Left kidney (tissue), 2 donors: ENCODE data around the gene CMTM7. TPM values are rescaled to one million over a fixed set of nuclear protein-coding genes. Genes with fewer than 3 reads are reported as not detected.

Experiments used
- DNase-seq: peaks from one replicate; pipeline ENCODE4 v3.0.0-alpha.2; 2013
- polyA plus RNA-seq: library from polyadenylated mRNA; unstranded; fragments of 120-200 nt; gene quantifications from one replicate; pipeline ENCODE4 v1.2.1, GENCODE V29; 2013; ENCODE audit not compliant: insufficient read length

The CMTM7 gene
- polyA plus RNA-seq, 1 donor, result 48.9 TPM

DNA sequence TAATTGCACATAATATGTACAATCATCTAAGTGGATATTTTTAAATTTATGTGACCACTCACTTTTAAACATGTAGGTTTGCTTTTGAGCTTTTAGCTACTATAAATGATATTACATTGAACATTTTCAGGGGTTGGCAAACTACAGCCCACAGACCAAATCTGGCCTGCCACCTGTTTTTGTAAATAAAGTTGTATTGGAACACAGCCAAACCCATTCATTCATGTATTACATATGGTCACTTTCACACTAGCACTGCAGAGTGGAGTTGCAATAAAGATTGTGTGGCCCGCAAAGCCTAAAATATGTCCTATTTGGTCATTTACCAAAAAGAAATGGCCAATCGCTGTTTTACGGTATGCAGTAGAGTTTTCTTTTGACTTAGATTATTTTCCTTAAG is 21.2 kb downstream of the CMTM7 start:
- no peak for DNase-seq

DNA sequence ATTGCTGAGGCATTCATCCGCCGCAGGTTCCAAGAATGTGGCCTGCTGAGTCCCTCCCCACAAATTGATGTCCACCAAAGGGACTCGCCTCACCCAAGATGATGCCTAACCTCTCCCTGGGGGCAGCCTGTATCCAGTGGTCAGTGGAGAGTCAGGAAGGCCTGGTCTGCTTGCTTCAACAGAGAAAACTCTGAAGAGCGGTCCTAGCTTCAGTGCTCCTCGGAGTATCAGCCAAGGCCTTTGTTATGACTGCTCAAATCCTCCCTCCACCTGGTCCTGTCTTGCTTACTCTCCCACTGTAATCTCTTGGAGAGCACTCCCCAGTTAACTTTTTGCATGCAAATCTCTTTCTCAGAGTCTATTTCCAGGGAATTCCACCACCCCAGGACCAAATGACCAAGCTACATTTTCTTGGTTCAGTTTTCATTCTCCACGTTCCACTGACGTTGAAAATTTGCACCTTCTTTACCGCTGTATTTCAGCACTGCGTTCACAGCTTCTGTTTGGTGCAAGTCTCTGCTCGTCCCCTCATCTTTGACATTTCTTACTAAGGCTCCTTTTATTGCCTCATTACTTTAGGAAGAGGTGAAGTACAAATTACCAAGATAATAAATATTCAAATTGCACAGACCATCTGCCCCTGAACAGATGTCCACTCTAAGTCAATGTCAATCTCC is 22.3 kb downstream of the CMTM7 start:
- no peak for DNase-seq

DNA sequence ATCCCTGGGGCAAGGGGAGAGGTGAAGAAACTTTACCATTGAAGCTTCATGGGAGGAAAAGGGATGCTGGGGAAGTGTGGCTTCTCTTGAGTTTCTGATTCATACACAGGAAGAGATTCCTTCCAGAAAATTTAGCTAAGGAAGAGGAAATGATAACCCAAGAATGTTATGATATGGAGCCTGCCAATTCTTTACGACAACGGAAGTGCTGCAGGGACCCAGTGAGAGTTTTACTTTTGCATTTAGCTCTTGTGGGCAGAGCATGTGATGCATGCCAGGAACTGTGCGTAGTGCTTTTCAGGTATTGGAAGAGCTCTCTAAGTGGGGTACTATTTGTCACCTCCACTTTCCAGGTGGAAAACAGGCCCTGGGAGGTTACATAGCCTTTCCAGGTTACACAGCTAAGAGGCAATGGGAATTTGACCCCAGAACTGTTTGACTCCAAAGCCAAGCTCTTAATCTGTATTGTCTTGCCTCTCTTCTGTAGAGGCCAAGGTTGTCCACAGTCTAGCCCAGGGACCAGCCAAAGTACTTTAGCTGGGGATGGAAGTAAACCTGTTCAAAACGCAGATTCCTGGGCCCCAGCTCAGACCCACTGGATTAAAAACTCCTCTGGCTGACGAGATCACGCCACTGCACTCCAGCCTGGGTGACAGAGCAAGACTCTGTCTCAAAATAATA is 23.0 kb downstream of the CMTM7 start:
- no peak for DNase-seq

DNA sequence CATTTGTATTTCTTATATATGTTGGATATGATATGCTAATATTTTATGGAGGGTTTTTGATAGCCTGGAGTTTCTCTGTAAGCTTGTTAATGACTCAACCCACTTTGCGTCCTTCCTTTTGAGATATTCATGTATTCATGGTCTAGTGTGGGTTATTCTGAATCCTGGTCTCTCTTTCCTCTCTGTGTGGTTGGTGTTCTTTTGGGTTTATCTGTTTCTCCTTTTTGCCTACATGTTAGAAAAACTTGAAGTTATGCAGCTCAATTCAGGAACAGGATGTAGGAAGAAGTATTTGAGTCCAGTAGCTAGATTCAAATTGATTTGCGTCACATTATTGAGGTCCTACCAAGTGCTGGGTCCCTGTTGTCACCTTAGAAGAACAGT is 28.1 kb downstream of the CMTM7 start:
- no peak for DNase-seq

DNA sequence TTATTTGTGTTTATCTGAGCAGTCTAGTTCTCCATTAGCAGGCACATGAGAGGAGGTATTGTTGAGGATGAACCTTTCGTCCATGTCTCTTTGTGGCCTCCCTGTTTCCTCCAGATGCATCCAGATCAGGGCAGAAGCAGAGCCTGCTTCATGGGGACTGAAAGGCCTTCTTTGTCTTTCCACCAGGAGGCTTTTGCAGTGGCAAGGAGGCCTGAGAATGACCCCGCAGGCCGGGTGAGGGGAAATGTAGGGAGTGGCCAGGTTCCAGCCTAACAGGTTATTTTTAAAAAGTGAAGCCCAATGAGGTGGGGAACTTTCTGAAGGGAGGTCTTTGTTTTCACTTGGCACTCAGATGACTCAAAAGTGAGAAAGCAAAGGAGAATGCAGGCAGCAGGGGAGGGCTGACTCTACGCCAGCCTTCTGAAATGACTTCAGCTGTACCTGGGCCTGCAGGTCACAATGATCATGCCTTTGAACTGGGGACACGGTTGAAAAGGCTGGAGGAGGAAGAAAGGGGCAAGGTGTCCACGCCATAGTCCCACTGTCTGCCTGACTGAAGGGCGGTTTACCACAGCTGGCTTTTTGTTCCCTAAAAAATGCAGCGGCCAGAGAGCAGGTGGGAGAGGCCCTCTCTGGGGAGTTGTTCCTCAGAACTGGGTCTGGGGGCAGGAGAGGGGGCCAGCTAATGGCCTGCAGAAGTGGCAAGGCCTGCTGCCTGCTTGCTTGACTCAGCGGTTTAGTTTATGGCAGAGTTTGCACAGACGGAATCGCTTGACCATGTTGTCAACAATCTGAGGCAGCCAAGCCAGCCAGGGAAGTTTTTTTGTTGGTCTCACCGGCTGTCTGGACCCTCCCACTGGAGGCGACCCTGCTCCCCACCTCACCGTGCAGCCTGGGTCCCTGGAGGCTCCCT is 28.7 kb downstream of the CMTM7 start:
- peak; percentile 52 for DNase-seq

DNA sequence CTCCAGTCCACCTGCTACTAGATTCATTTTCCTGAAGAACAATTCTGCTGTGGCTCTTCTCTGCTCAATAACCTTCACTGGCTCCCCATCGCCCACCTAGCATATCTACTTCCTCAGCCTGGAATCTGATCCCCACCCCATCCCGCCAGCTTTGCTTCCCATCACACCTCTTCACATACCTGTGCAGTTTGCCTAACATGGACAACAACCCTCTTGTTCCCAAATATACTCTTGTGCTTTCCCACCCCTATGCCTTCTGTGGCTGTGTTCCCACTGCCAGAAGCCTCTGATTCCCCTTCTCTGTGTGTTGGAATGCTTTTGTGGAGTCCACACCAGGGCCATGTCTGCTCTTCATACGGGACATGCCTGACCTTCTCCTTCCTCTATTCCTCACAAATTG is 29.5 kb downstream of the CMTM7 start:
- DNase-seq, result no peak

DNA sequence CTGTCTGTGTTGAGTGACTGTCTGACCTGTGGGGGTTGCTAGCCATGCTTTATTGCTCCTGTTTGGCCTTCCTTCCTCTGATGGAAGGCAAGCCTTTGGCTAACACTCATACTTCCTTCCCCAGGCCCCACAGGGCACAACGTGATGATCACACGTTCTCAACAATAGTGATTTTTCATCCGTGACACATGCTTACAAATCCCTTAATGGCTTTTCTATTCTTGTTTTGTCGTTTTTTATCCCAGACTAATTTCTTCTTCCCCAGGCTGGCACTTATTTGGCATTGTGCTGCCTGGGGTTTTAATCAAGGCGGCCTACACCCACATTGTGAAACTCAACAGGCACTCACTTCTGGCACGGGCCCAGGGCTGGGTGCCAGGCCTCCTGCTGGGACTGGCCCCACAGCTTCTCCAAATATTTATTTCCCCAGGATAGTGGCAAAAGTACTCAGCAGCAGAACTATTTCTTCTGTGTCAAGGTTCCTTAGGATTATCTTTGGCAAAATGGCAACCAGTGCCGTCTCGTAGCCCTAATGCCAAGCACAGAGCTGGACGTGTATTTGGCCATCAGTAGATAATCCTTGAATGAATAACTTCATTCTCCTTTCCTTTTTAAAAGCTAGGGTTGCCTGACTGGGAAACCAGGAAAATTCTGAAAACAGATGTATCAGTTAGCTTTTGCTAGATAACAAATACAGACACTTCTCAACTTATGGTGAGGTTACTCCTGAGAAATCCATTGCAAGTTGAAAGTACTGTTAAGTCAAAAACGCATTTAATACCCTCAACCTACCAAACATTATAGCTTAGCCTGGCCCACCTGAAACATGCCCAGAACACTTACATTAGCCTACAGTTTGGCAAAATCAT is 30.6 kb downstream of the CMTM7 start:
- peak; percentile 36 for DNase-seq

DNA sequence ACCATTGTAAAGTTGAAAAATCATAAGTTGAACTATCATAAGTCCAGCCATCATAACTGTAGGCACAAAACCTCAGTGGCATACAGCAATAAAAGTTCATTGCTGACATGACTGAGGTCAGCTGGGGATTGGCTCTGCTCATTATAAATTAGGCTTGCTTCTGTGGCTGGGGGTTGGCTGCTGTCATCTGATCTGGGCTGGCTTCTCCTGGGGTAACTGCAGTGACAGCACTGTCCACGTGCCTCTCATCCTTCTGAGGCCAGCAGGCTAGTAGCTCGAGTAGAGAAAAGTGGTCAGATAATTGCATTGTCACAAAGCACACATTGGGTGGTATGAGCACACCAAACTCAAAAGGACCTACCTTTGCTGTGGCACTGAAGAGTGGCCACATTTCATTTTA is 31.3 kb downstream of the CMTM7 start:
- no peak for DNase-seq

DNA sequence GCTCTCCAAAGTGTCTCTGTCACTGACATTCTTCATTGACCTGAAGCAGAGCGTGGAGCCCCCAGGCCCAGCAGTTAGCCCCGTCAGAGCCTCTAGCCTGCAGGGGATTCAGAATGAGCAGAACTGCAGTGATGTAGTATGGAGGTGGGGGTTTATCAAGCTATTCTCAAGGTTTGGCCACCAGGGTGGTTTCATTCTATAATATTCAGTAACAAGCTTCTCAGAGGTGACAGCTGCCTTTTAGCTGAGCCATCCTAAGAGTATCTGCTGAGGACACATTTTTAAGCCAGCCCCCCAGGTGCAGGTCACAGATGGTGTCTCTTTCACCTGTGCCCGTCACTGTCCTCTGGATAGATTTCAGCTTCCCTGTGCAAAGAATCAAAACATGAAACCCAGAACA is 31.9 kb downstream of the CMTM7 start:
- DNase-seq, result no peak

DNA sequence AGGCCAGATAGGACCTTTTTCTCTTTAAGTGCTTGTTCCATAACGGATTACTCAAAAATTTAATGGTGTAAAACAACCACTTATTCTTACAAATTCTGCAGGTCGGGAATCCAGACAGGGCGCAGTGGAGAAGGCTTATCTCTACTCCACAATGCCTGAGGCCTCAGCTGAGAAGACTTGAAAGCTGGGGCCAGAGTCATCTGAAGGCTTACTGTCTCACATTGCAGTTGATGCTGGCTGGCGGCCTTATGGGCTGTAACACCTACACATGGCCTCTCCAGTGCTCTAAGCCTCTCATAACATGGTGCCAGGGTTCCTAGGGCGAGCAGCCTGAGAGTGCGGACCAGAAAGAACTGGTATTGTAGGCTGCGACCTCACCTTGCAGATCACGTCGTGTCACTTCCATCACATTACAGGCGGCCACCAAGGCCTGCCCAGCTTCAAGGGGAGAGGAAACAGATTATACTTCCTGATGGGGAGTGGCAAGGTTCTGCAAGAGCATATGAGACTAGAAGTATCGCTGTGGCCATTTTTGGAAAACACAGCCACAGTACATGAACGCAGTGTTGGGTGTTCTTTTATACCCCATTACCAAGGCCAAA is 32.4 kb downstream of the CMTM7 start:
- no peak for DNase-seq

DNA sequence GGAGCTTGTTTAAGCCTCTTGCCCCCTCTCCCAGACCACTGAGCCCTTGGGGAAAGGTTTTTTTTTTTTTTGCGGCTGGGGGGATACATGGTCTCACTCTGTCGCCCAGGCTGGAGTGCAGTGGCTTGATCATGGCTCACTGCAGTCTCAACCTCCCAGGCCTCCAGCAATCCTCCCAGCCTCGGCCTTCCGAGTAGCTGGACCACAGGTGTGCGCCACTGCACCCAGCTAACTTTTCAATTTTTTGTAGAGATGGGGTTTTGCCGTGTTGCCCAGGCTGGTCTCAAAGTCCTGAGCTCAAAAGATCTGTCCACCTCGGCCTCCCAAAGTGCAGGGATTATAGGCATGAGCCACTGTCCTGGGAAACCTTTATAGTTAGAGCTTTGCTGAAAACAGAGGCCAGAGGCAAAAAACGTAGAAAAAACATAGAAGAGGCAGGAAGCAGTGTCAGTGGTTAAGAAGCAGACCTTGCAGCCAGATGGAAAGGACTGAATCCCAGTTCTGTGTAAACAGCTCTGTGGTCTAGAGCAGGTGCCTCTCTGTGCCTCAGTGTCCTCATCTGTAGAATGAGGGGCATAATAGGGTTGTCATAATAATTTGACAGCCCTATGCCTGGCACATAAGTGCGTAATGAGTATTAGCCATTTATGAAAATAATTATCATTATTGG is 33.1 kb downstream of the CMTM7 start:
- DNase-seq, result no peak

DNA sequence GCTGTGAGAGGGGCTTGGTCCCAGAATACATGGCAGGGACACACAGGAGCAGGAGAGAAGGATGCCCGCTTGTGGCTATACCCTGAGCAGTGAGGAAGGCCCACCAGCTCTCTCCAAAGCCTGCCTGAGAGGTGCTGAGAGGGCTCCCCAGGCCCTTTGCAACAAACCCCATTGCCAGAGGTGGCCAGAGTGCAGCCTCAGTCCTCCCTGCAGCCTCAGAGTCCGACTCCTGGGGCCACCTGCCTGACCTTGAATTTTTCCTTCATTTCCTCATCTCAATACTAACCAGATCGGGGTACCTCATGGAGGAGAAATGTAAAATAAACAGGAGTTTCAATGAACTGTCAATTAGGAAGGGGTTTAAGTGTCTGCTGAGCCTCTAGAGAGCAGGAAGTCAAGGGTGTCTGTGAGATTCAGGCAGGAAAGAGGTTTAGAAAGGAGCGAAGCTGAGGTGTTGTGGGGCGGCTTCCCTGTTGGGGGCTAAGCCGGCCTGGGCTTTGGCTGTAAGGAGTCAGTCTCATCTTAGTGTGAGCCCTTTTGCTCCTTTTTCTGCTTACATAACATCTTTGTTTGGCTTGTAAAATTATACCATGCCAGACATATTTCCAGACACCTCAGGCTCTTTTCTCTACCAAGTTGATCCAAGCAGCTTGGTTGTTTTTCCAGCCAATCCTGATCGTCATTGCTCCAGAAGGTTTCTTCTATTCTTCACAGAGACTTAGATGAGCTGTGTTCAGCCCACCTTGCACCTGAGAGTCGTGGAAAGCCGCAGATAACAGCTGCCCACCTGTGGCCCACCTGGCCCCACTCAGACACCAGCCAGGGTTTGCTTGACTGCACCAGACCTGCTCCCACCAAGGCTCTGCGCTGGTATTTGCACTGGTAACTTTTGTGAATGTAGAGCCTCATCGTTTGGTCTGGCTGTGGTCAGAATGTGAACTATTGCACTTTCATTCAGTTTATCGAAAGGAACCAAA is 36.7 kb downstream of the CMTM7 start:
- no peak for DNase-seq

DNA sequence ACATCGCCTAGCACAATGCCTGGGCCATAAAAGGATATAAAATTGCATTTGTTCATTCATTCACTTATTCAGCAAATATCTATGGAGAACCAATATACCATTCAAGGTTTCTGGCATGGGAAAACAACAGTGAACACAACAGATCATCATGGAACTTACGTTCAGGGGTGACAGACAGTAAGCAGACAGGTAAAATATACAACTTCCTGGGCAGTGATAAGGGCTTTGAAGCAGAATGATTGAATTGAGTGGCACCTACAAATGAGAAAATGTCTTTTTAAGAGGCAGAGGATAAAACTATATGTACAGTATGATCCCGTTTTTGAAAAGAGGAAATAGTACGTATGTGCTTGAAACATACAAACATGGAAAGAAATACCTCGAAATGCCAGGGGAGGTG is 39.2 kb downstream of the CMTM7 start:
- no peak for DNase-seq

DNA sequence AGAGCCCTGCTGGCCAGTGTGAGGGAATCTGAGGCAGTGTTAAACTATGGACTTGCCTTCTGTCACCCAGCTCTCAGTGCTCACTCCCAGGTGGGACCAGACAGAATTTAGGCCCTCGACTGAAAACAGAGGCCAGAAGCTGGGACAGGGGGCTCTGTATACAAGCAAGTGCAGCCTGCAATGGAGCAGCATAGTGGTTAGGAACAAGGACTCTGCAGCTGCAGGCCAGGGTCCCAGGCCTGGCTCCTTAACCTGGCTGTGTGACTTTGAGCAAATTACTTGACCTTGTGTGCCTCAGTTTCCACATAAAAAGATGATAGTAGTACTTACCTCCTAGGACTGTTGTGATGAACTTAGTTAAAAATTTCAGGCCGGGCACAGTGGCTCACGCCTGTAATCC is 39.8 kb downstream of the CMTM7 start:
- DNase-seq, result no peak

DNA sequence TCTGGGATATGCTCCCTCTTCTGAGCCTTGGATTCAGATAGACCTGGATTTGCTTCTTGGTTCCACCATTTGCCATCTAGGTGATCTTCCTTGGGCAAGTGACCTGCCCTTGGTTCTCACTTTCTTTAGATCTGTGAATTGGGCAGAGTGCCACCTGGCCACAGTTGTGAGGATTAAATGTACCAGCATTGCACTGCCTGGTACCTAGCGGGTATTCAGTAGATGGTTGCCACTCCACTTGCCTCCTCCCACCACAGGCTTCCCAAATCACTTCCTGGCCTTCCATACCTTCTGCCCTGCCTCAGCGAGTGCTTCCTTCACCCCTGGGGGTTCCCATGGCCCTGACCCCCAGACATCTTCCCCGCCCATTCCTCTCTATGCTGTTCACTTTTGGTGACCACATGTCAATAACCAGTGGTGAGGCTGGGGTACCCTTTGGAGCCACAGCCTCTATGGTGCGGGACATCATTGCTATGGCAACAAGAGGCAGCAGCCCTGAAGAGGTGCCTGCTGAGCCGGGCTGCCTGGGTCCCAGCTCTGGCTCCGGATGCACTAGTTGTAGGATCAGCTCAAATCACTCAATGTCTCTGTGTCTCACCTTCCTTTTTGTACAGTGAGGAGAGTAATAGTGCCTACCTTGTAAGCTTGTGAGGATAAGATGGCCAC is 40.5 kb downstream of the CMTM7 start:
- DNase-seq, result no peak

DNA sequence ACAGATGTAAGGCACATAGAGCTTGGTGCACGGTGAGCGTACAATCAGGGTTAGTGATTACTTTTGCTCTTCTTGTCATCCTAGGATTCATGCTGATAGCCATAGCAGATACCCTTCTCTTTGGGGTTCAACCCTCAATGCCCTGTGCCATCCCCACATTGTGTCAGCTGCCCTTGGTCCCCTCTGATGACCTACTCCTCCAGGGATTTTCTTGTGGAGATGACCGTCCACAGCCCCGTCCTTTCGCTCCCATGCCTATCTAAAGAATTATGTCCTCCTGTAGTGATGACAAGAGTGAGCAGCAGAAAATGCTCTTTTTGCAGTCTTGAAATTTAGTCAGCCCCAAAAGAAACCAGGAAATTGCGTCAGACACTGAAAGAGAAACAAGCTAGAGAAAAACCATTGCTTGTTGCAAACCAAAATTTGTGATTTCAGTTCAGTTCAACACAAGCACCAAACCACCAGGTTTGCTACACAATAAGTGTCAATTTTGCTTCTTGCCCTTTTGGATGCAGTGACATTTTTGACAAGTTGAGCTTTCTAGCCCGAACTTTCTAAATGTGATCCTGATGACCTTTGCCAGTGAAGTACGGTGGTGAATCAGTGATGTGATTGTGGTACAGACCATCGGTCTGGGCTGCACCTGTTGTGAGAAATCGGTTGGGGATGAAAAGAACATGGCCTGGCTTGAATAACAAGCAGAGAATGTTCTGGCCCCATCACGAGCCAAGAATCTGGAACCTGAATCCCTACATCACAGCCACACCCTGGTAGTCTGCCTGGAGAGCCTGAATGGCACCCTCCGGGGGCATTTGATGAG is 41.3 kb downstream of the CMTM7 start:
- no peak for DNase-seq

DNA sequence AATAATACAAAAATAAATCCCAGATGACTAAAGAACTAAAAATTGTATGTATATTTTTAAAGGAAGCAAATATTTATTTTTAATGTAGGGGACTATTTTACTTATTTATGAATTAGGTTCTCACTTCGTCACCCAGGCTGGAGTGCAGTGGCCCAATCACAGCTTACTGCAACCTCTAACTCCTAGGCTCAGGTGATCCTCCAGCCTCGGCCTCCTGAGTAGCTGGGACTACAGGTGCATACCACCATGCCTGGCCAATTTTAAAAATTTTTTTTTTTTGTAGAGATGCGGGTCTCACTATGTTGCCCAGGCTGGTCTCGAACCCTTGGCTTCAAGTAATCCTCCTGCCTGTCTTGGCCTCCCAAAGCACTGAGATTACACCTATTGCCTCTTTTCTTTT is 42.6 kb downstream of the CMTM7 start:
- no peak for DNase-seq
